GM13976 (cell line): ENCODE data around the gene AIFM2.

Experiments used
- DNase-seq: peaks from one replicate; pipeline ENCODE4 v3.0.0; 2012; ENCODE audit warnings: low spot score
- in situ Hi-C: fragments of 300-500 bp; cut with MboI; formaldehyde crosslinking; loops from one replicate; pipeline ENCODE4 v1.12.0; 2022; ENCODE audit warnings: low sequenced_read_pairs, mixed read lengths, inconsistent platforms; ENCODE audit not compliant: unreplicated experiment
- TF ChIP-seq, protein P1 (sequence below): IDR thresholded peaks from 2 replicates; pipeline ENCODE4 v1.5.1; 2012; ENCODE audit warnings: borderline replicate concordance, mild to moderate bottlenecking; ENCODE audit not compliant: insufficient read depth; ENCODE audit errors: extremely low read depth, missing control alignments, control extremely low read depth

Gene AIFM2

DNA sequence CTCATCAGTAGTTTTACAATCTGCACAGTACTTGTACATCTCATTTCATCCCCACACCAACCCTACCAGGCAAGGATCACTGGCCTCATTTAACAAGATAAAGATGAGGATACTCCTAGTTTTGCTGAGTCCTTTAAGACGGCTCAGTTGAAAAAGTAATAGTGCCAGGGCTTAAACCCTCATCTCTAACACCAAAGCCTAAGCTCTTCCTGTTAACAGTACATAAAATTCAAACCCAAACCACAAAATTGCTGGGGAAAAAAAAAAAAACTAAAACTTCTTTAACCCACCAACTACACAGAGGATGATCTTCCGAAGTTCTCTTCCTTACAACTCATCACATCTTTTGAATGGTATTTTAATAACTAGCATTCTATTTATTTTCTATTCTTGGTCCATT lies 36.4 kb upstream of the AIFM2 start:
- DNase-seq, result no peak
- TF ChIP-seq, protein P1, sequence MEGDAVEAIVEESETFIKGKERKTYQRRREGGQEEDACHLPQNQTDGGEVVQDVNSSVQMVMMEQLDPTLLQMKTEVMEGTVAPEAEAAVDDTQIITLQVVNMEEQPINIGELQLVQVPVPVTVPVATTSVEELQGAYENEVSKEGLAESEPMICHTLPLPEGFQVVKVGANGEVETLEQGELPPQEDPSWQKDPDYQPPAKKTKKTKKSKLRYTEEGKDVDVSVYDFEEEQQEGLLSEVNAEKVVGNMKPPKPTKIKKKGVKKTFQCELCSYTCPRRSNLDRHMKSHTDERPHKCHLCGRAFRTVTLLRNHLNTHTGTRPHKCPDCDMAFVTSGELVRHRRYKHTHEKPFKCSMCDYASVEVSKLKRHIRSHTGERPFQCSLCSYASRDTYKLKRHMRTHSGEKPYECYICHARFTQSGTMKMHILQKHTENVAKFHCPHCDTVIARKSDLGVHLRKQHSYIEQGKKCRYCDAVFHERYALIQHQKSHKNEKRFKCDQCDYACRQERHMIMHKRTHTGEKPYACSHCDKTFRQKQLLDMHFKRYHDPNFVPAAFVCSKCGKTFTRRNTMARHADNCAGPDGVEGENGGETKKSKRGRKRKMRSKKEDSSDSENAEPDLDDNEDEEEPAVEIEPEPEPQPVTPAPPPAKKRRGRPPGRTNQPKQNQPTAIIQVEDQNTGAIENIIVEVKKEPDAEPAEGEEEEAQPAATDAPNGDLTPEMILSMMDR, result no peak
- in situ Hi-C loops, result no loop called here

DNA sequence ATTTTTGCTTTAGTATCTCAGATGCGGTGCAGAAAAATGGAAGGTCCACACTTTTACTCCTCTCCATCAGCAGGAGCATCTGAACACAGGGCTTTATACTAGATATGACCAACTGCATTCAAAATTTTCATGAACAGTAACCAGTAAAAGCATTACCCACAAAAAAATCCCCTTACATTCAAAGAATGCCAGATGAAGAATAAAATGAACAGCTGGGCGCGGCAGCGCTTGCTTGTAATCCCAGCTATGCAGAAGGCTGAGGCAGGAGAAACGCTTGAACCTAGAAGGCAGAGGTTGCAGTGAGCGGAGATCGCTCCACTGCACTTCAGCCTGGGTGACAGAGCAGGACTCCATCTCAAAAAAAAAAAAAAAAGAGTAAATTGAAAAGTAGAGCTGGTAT lies 34.6 kb upstream of the AIFM2 start:
- TF ChIP-seq, protein P1, result no peak
- in situ Hi-C loops, result no loop called here
- no peak for DNase-seq

DNA sequence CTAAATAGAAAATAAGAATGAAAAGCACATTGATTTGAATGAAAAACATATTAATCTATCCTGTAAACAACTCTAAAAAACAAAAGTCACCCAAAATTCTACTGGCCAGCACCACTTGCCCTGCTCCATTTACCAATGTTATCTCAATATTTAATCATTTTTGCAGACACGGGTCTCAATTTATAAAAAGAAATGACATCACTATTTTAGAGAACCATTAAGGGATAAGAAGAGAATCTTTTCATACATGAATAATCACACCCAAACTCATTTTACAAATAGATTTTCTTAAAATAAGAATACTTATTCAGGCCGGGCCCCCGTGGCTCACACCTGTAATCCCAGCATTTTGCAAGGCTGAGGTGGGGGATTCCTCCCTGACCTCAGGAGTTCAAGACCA lies 33.8 kb upstream of the AIFM2 start:
- in situ Hi-C loops, result no loop called here
- no peak for DNase-seq
- TF ChIP-seq, protein P1, result no peak

DNA sequence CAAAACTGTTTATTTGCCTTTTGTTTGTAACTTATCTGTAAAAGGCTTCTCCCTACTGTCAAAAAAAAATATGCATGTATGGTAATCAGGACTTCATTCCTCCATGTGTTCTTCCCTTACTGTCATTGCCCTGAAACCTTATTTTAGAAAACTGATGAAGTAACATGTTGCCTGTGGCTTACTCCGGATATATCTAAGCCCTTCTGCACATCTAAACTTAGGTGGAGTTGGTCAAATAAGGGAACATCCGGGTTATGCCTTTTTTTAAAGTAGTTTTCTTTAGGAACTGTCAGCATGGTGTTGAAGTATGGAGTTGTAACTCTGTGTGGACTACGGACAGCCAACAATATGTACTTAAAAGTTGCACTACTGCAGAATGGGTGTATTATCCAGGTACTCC lies 31.5 kb upstream of the AIFM2 start:
- TF ChIP-seq, protein P1, result no peak
- peak; percentile 38 for DNase-seq
- in situ Hi-C loops, result no loop called here

DNA sequence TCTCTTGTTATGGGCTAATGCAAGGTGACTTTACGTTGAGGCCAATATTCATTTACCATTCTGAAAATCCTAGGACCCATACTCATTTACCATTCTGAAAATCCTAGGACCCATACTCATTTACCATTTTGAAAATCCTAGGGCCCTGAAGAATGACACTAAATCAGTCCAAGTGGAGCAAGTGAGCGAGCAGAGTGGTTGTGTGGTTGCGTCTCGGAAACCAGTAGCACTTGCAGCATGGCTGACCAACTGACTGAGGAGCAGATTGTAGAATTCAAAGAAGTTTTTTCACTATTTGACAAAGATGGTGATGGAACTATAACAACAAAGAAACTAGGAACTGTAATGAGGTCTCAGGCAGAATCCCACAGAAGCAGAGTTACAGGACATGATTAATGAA lies 30.8 kb upstream of the AIFM2 start:
- TF ChIP-seq, protein P1, result no peak
- in situ Hi-C loops, result no loop called here
- no peak for DNase-seq

DNA sequence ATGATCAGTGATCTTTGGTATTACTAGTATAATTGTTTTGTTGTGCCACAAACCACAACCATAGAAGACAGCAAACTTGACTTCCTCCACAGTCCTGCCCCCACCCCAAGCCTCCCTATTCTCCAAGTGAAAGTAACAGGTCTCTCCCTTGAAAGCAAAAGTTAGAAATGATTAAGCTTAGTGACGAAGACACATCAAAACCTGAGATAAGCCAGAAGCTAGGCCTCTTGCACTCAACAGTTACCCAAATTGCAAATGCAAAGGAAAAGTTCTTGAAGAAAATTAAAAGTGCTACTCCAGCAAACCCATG lies 30.2 kb upstream of the AIFM2 start:
- in situ Hi-C loops, result no loop called here
- DNase-seq, result peak; percentile 74
- TF ChIP-seq, protein P1, result no peak
